GM12878 (cell line): ENCODE results near the gene GRK5.

Source experiments
- CBFB ChIP-seq: IDR thresholded peaks from 2 replicates; pipeline ENCODE4 v1.6.1; 2016; ENCODE audit warnings: antibody characterized with exemption, low read depth
- CBX5 ChIP-seq: sonication (generic); IDR thresholded peaks from 2 replicates; pipeline ENCODE4 v1.6.1; 2016; ENCODE audit warnings: low read depth, moderate library complexity, mild to moderate bottlenecking, inconsistent platforms
- CTCF ChIP-seq, 3 experiments: IDR thresholded peaks in 2 of 3; conservative IDR thresholded peaks in 1 of 3; 2 replicates each; pipeline ENCODE4 v1.5.1; 2011; ENCODE audit warnings: low read depth in 3 of 3, low read length in 3 of 3, mild to moderate bottlenecking in 3 of 3, control low read depth in 2 of 3, moderate library complexity in 2 of 3, inconsistent platforms in 1 of 3, mixed read lengths in 1 of 3; ENCODE audit not compliant: control insufficient read depth in 2 of 3, insufficient read depth in 1 of 3; ENCODE audit errors: extremely low read depth in 1 of 3
- EZH2 ChIP-seq: IDR thresholded peaks from 2 replicates; pipeline ENCODE4 v1.6.1; 2012; ENCODE audit warnings: low read depth, mild to moderate bottlenecking, control low read depth, inconsistent platforms, low read length, borderline replicate concordance; ENCODE audit not compliant: control insufficient read depth
- POLR2A ChIP-seq: IDR thresholded peaks from 2 replicates; pipeline ENCODE4 v1.6.1; 2011; ENCODE audit warnings: low read depth, mild to moderate bottlenecking, low read length
- ZNF592 ChIP-seq: fragments of 450-650 bp; IDR thresholded peaks from 2 replicates; pipeline ENCODE4 v1.6.1; 2017; ENCODE audit warnings: mild to moderate bottlenecking, moderate library complexity

- TF ChIP-seq ZNF592 (no peak), CBFB (no peak), CBX5 (no peak), POLR2A (no peak), EZH2 (no peak), CTCF (IDR thresholded peaks at IDR 0.05 in 2 of 3, conservative IDR thresholded peaks at IDR 0.05 in 1 of 3; ENCODE audit: control insufficient read depth in 2 of 3, extremely low read depth in 1 of 3, insufficient read depth in 1 of 3, low read depth in 3 of 3, low read length in 3 of 3) (no peak)
Observed at GRCh38 chr10:119501690-119502089, 294.3 kb downstream of the GRK5 start.
